ENCODE results near the gene UBXN1.

DNA sequence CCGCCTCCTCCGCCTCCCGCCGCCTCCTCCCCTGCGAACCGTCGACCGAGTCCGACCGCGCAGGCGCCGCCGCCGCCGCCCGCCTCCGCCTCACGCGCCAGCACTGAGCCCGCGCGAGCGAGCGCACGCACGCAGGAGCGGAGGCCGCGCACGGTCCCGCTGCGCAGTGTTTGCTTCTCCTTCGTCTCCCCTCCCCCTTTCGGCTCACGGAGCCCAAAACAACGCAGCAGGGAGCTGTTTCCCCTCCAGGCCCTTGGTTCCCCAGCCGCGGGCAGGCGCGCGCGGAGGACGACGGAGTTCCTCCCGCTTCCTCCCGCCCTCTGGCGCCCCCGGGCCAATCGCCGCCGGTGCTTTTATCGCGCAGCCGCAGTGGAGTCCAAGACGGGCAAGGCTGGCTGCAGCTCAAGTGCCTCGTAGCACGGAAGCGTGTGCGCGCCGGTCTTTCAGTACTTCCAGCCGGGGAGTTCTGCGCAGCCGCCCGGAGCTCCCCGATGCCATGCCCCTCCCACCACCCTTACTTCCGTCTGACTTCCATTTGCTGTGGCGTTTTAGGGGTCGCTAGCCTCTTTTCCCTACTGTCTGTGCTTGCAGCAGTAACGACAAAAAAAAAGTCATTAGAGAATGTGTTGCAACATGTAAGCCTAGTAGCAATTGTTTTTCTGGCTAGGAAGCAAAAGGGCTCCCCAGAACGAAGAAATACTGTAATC lies 48.4 kb upstream of the UBXN1 start, which contains the start of gene HNRNPUL2:
- TF ChIP-seq, protein P1, sequence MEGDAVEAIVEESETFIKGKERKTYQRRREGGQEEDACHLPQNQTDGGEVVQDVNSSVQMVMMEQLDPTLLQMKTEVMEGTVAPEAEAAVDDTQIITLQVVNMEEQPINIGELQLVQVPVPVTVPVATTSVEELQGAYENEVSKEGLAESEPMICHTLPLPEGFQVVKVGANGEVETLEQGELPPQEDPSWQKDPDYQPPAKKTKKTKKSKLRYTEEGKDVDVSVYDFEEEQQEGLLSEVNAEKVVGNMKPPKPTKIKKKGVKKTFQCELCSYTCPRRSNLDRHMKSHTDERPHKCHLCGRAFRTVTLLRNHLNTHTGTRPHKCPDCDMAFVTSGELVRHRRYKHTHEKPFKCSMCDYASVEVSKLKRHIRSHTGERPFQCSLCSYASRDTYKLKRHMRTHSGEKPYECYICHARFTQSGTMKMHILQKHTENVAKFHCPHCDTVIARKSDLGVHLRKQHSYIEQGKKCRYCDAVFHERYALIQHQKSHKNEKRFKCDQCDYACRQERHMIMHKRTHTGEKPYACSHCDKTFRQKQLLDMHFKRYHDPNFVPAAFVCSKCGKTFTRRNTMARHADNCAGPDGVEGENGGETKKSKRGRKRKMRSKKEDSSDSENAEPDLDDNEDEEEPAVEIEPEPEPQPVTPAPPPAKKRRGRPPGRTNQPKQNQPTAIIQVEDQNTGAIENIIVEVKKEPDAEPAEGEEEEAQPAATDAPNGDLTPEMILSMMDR (IDR thresholded peaks at IDR 0.05), result peak in 2 of 5 experiments; percentile 9 to 48
- peak; percentile 67 to 95 for TF ChIP-seq POLR2A (IDR thresholded peaks at IDR 0.05)
- peak; percentile 46 to 97 for TF ChIP-seq EP300 (IDR thresholded peaks at IDR 0.05)

Measured in tibial nerve (tissue), 4 donors.